H1 (cell line): ENCODE results near the gene DTNB. TPM values are rescaled to one million over a fixed set of nuclear protein-coding genes. Genes with fewer than 3 reads are reported as not detected.

Experiments
- CTCF ChIA-PET: fragments of 300-600 bp; sonication (Branson Sonifier 250); formaldehyde crosslinking; loops from one replicate; lab custom pipeline; 2021; ENCODE audit not compliant: partially characterized antibody; lab: Charles Lee
- POLR2A ChIA-PET: fragments of 300-600 bp; sonication (Branson Sonifier 250); formaldehyde crosslinking; loops from one replicate; lab custom pipeline; 2021; ENCODE audit warnings: inconsistent platforms; ENCODE audit not compliant: partially characterized antibody; lab: Charles Lee
- DNase-seq, 2 experiments: peaks; one replicate each; pipeline versions ENCODE4 v3.0.0 to v3.0.0-alpha.2; 2010 to 2022; ENCODE audit warnings: low spot score in 2 of 2, low read depth in 1 of 2, mixed read lengths in 1 of 2
- FAIRE-seq: peaks from 2 replicates; lab custom pipeline; 2011; peaks lifted over from hg19 to GRCh38; lab: Jason Lieb, UNC
- H2AFZ ChIP-seq: 2 replicates; pipeline ENCODE4 v1.8.1; 2012; ENCODE audit warnings: low read length, inconsistent platforms
- H2AK5ac ChIP-seq: 2 replicates; pipeline ENCODE4 v1.6.1; 2013; ENCODE audit warnings: low read depth, low read length
- H2BK120ac ChIP-seq: replicated peaks from 2 replicates; pipeline ENCODE3; 2013; ENCODE audit warnings: low read depth, low read length, inconsistent platforms
- H2BK12ac ChIP-seq: 2 replicates; pipeline ENCODE4 v1.6.1; 2013; ENCODE audit warnings: low read depth, low read length
- H2BK15ac ChIP-seq: 2 replicates; pipeline ENCODE4 v1.6.1; 2013; ENCODE audit warnings: low read length
- H2BK20ac ChIP-seq: 2 replicates; pipeline ENCODE4 v1.6.1; 2013; ENCODE audit warnings: low read length
- H2BK5ac ChIP-seq: 2 replicates; pipeline ENCODE4 v1.6.1; 2013; ENCODE audit warnings: low read depth, low read length
- H3K14ac ChIP-seq: 2 replicates; pipeline ENCODE4 v1.6.1; 2013; ENCODE audit warnings: inconsistent platforms; ENCODE audit not compliant: insufficient read length
- H3K18ac ChIP-seq: 2 replicates; pipeline ENCODE4 v1.6.1; 2013; ENCODE audit warnings: low read length; ENCODE audit errors: extremely low read depth
- H3K23ac ChIP-seq: 2 replicates; pipeline ENCODE4 v1.6.1; 2013; ENCODE audit warnings: inconsistent platforms; ENCODE audit not compliant: insufficient read length
- H3K23me2 ChIP-seq: 2 replicates; pipeline ENCODE4 v1.6.1; 2013; ENCODE audit warnings: low read depth, low read length
- H3K27ac ChIP-seq: 2 replicates; pipeline ENCODE4 v1.6.1; 2011; ENCODE audit warnings: low read depth, low read length, inconsistent platforms
- H3K27me3 ChIP-seq, 4 experiments: replicated peaks in 1 of 4; 1 replicate in 1 of 4; 2 replicates in 3 of 4; pipeline versions ENCODE4 v1.6.1 to v1.8.1; 2011 to 2013; ENCODE audit warnings: low read length in 3 of 4, mild to moderate bottlenecking in 3 of 4, inconsistent platforms in 2 of 4, mixed read lengths in 2 of 4, moderate library complexity in 1 of 4; ENCODE audit not compliant: control insufficient read depth in 3 of 4, insufficient read depth in 3 of 4; ENCODE audit errors: extremely low read depth in 1 of 4
- H3K36me3 ChIP-seq, 4 experiments: 2 replicates each; pipeline versions ENCODE4 v1.6.1 to v1.8.1; 2011 to 2013; ENCODE audit warnings: mild to moderate bottlenecking in 4 of 4, low read length in 3 of 4, moderate library complexity in 2 of 4, control low read depth in 1 of 4, inconsistent platforms in 1 of 4; ENCODE audit not compliant: insufficient read depth in 4 of 4, control insufficient read depth in 2 of 4
- H3K4ac ChIP-seq: replicated peaks from 2 replicates; pipeline ENCODE3; 2013; ENCODE audit warnings: low read length, low read depth, mixed read lengths, inconsistent platforms; ENCODE audit not compliant: insufficient read length
- H3K4me1 ChIP-seq, 4 experiments: replicated peaks in 1 of 4; 1 replicate in 1 of 4; 2 replicates in 3 of 4; pipeline versions ENCODE4 v1.6.1 to v1.8.1; 2011 to 2013; ENCODE audit warnings: low read length in 3 of 4, inconsistent platforms in 2 of 4, mixed read lengths in 1 of 4; ENCODE audit not compliant: insufficient read depth in 4 of 4, control insufficient read depth in 3 of 4
- H3K4me2 ChIP-seq, 2 experiments: 2 replicates each; pipeline versions ENCODE4 v1.6.1 to v1.8.1; 2011 to 2013; ENCODE audit warnings: low read depth in 2 of 2, low read length in 2 of 2, control low read depth in 1 of 2, inconsistent platforms in 1 of 2, mild to moderate bottlenecking in 1 of 2; ENCODE audit not compliant: insufficient read depth in 1 of 2
- H3K4me3 ChIP-seq, 4 experiments: fragments of 200-600, 300-600 bp in 1 of 4; sonication (generic), shearing (Covaris generic), sonication (Bioruptor Twin) in 1 of 4; 2 replicates each; pipeline versions ENCODE4 v1.5.1 to v1.8.1; 2011 to 2016; ENCODE audit warnings: low read length in 4 of 4, low read depth in 3 of 4, control low read depth in 2 of 4, inconsistent platforms in 2 of 4, mild to moderate bottlenecking in 2 of 4, mixed read lengths in 1 of 4, moderate library complexity in 1 of 4; ENCODE audit not compliant: insufficient read depth in 2 of 4; ENCODE audit errors: extremely low read depth in 1 of 4
- H3K56ac ChIP-seq: replicated peaks from 2 replicates; pipeline ENCODE3; 2013; ENCODE audit warnings: low read depth, mild to moderate bottlenecking, mixed read lengths, low read length, inconsistent platforms; ENCODE audit not compliant: insufficient read length
- H3K79me1 ChIP-seq: 2 replicates; pipeline ENCODE4 v1.6.1; 2013; ENCODE audit warnings: low read depth, low read length, control low read depth
- H3K79me2 ChIP-seq, 2 experiments: 2 replicates each; pipeline versions ENCODE4 v1.6.1 to v1.8.1; 2012 to 2013; ENCODE audit warnings: low read length in 2 of 2, mild to moderate bottlenecking in 2 of 2, inconsistent platforms in 1 of 2; ENCODE audit not compliant: insufficient read depth in 2 of 2, control insufficient read depth in 1 of 2
- H3K9ac ChIP-seq, 4 experiments: replicated peaks in 1 of 4; 1 replicate in 1 of 4; 2 replicates in 3 of 4; pipeline versions ENCODE4 v1.6.1 to v1.8.1; 2011 to 2013; ENCODE audit warnings: low read depth in 3 of 4, low read length in 3 of 4, control low read depth in 2 of 4, mild to moderate bottlenecking in 2 of 4, moderate library complexity in 2 of 4, inconsistent platforms in 1 of 4; ENCODE audit errors: extremely low read depth in 1 of 4
- H3K9me3 ChIP-seq, 2 experiments: 2 replicates each; pipeline versions ENCODE4 v1.6.1 to v1.8.1; 2012 to 2013; ENCODE audit warnings: mild to moderate bottlenecking in 2 of 2, moderate library complexity in 2 of 2, control low read depth in 1 of 2, inconsistent platforms in 1 of 2, low read depth in 1 of 2, low read length in 1 of 2, mixed read lengths in 1 of 2; ENCODE audit not compliant: insufficient read depth in 2 of 2
- H4K20me1 ChIP-seq, 2 experiments: replicated peaks in 1 of 2; 2 replicates each; pipeline versions ENCODE3 to v1.8.1; 2011 to 2013; ENCODE audit warnings: inconsistent platforms in 2 of 2, low read length in 2 of 2, mild to moderate bottlenecking in 1 of 2; ENCODE audit not compliant: insufficient read depth in 2 of 2, control insufficient read depth in 1 of 2
- H4K5ac ChIP-seq: 2 replicates; pipeline ENCODE4 v1.6.1; 2013; ENCODE audit warnings: low read length, low read depth, mixed read lengths, inconsistent platforms; ENCODE audit not compliant: insufficient read length
- H4K8ac ChIP-seq: 2 replicates; pipeline ENCODE4 v1.8.0; 2013; ENCODE audit warnings: mild to moderate bottlenecking, moderate library complexity, low read length, inconsistent platforms; ENCODE audit not compliant: insufficient read depth; ENCODE audit errors: extremely low read depth
- H4K91ac ChIP-seq: replicated peaks from 2 replicates; pipeline ENCODE3; 2013; ENCODE audit warnings: low read length, mixed read lengths, inconsistent platforms; ENCODE audit not compliant: insufficient read length
- ATF2 ChIP-seq: IDR thresholded peaks from 2 replicates; pipeline ENCODE4 v1.6.1; 2012; ENCODE audit warnings: low read length, inconsistent platforms
- CBX5 ChIP-seq: fragments of 300-800, 300-1000 bp; sonication (generic); IDR thresholded peaks from 2 replicates; pipeline ENCODE4 v1.7.1; 2016; ENCODE audit warnings: antibody characterized with exemption, low read length, low read depth
- CEBPB ChIP-seq: IDR thresholded peaks from 2 replicates; pipeline ENCODE4 v1.6.1; 2012; ENCODE audit warnings: low read depth, low read length
- CREB1 ChIP-seq: IDR thresholded peaks from 2 replicates; pipeline ENCODE4 v1.6.1; 2012; ENCODE audit warnings: inconsistent platforms
- POU5F1 ChIP-seq: IDR thresholded peaks from 2 replicates; pipeline ENCODE4 v1.6.1; 2011; ENCODE audit warnings: low read depth, mild to moderate bottlenecking, low read length, moderate library complexity
- RBBP5 ChIP-seq: IDR thresholded peaks from 2 replicates; pipeline ENCODE4 v1.7.1; 2012; ENCODE audit warnings: low read depth, mild to moderate bottlenecking, inconsistent platforms, low read length, moderate library complexity, borderline replicate concordance
- RXRA ChIP-seq: IDR thresholded peaks from 2 replicates; pipeline ENCODE4 v1.6.1; 2011; ENCODE audit warnings: low read depth, mild to moderate bottlenecking, low read length, moderate library complexity; ENCODE audit not compliant: insufficient read depth
- WGBS, 2 experiments: shearing (Covaris generic) in 1 of 2; methylation state at CpG; one replicate each; pipeline versions ENCODE4 v1.1.6 to v1.1.7; 2013 to 2015; ENCODE audit warnings: low lambda C conversion rate in 2 of 2, mixed read lengths in 2 of 2, inconsistent platforms in 1 of 2, low coverage in 1 of 2, missing lambda C conversion rate in 1 of 2; ENCODE audit not compliant: insufficient replicate concordance in 2 of 2, insufficient coverage in 1 of 2, insufficient read length in 1 of 2; ENCODE audit errors: extremely low coverage in 1 of 2, missing lambda C conversion rate in 1 of 2; 5-methylcytosine and 5-hydroxymethylcytosine counted together
- polyA plus RNA-seq, 7 experiments: library from polyadenylated mRNA; depleted of rRNA in 3 of 7; stranded (reverse) in 5 of 7; unstranded in 2 of 7; fragments of >200 nt in 5 of 7; fragments of 200-250 nt in 2 of 7; gene quantifications; 1 replicate in 5 of 7; 2 replicates in 1 of 7; 4 replicates in 1 of 7; pipeline versions ENCODE4 v1.2.1 to v1.2.3, GENCODE V29; 2011 to 2013; ENCODE audit warnings: missing spikeins in 2 of 7, mixed read lengths in 2 of 7
- total RNA-seq: library from RNA; stranded (reverse); fragmentation: NEBNext Ultra II Directional; extraction: Animal tissue kit (Norgen Biotek cat#: 25700); gene quantifications from 2 replicates; pipeline ENCODE4 v1.2.1, GENCODE V29; 2021

Gene DTNB
- total and polyA plus RNA-seq, 2 of the 8 experiments (the other 6 are each of a cell fraction or from before 2014, with no cell fraction given) = 39.6 to 49.5 TPM

- no peak overlapping the region for H4K8ac ChIP-seq
- POLR2A ChIA-PET = interaction anchor here (0.6 kb wide), 1 partner anchor 462 kb away, joined by 4 read pairs; no protein-coding TSS in a partner anchor
- H2AFZ ChIP-seq = no peak overlapping the region
- no peaks in the 10 kb centered on the region for H3K23me2 ChIP-seq
- no peak overlapping the region for H2BK12ac ChIP-seq
- H2AK5ac ChIP-seq = no peak overlapping the region
- no peak for DNase-seq
- no peaks in the 10 kb centered on the region for H3K79me1 ChIP-seq
- H4K20me1 ChIP-seq = no peaks in the 10 kb centered on the region
- no peak overlapping the region for H4K91ac ChIP-seq
- H3K9ac ChIP-seq = no peak overlapping the region
- H2BK20ac ChIP-seq = no peak overlapping the region
- H2BK120ac ChIP-seq = no peak overlapping the region
- FAIRE-seq = no peak
- no peak overlapping the region for H3K18ac ChIP-seq
- no peak overlapping the region for H3K4me2 ChIP-seq
- H2BK5ac ChIP-seq = no peak overlapping the region
- TF ChIP-seq CBX5 = no peak
- no peak for TF ChIP-seq POU5F1
- no peak for TF ChIP-seq ATF2
- no peak for TF ChIP-seq RBBP5
- TF ChIP-seq CREB1 = no peak
- no peak for TF ChIP-seq CEBPB
- TF ChIP-seq RXRA = no peak
- no peak overlapping the region for H3K27ac ChIP-seq
- H3K9me3 ChIP-seq = no peaks in the 10 kb centered on the region
- no peak overlapping the region for H3K4me3 ChIP-seq
- H3K56ac ChIP-seq = no peak overlapping the region
- no peak overlapping the region for H4K5ac ChIP-seq
- CTCF ChIA-PET = no interaction called here
- H3K4ac ChIP-seq = no peak overlapping the region
- no peaks in the 10 kb centered on the region for H3K36me3 ChIP-seq
- H3K79me2 ChIP-seq = no peaks in the 10 kb centered on the region
- 0 out of 7 replicates have a peak, but pooled peaks cover 0 to 5% (median 1%) of the 10 kb centered on the region in 4 experiments for H3K4me1 ChIP-seq
- no peak overlapping the region for H2BK15ac ChIP-seq
- H3K23ac ChIP-seq = no peak overlapping the region
- 94% methylated on average over 3 of the region's 3 CpGs; no CpG with 5 or more reads in 1 of the 2 experiments for WGBS, 2 experiments
- no peaks in the 10 kb centered on the region for H3K27me3 ChIP-seq
- no peak overlapping the region for H3K14ac ChIP-seq
Observed at GRCh38 chr2:25499157-25499556, 174.2 kb downstream of the DTNB start.
